K562 (cell line): ENCODE measurements around the gene VTI1B. TPM values are rescaled to one million over a fixed set of nuclear protein-coding genes. Genes with fewer than 3 reads are reported as not detected.

Experiments used
- ATAC-seq: fragments of 200-7000 bp; cut with Tn5 transposase; 3 replicates; pipeline ENCODE4 v1.9.1; 2020; ENCODE audit warnings: moderate library complexity
- BruUV-seq: library from RNA; stranded (reverse); fragments of 400-500 nt; replicated peaks from 2 replicates; lab custom pipeline; 2021; lab: Mats Ljungman, UMichigan
- CTCF ChIA-PET: fragments of 300-600 bp; formaldehyde crosslinking; extraction: SDS; loops from one replicate; lab custom pipeline; 2021; ENCODE audit warnings: low intra/inter-chr PET ratio; lab: Yijun Ruan, JAX
- POLR2A ChIA-PET: fragments of 300-600, 350-650 bp; sonication (Branson Sonifier 250); formaldehyde crosslinking; extraction: SDS; loops from one replicate; lab custom pipeline; 2021; ENCODE audit warnings: antibody characterized with exemption, inconsistent platforms; lab: Yijun Ruan, JAX
- DNase-seq, 4 experiments: peaks; one replicate each; pipeline versions ENCODE4 v3.0.0 to v3.0.0-alpha.2; 2011 to 2018; ENCODE audit warnings: low spot score in 3 of 4, mixed read lengths in 3 of 4; ENCODE audit errors: extremely low read depth in 1 of 4
- FAIRE-seq: peaks from 2 replicates; lab custom pipeline; 2011; peaks lifted over from hg19 to GRCh38; lab: Jason Lieb, UNC
- H2AFZ ChIP-seq: 2 replicates; pipeline ENCODE4 v1.6.0; 2011; ENCODE audit warnings: low read depth, low read length, control low read depth, inconsistent platforms
- H3K27ac ChIP-seq: fragments of 200-600 bp; 3 replicates; pipeline ENCODE4 v1.8.0; 2011; ENCODE audit warnings: low read depth, mild to moderate bottlenecking, control low read depth, inconsistent platforms, low read length, moderate library complexity, mixed read lengths; ENCODE audit errors: extremely low read depth
- H3K27me3 ChIP-seq, 2 experiments: fragments of 300-600 bp in 1 of 2; 2 replicates in 1 of 2; 3 replicates in 1 of 2; pipeline versions ENCODE4 v1.6.0 to v1.8.0; 2011; ENCODE audit warnings: inconsistent platforms in 2 of 2, low read length in 2 of 2, mild to moderate bottlenecking in 1 of 2, mixed read lengths in 1 of 2, moderate library complexity in 1 of 2; ENCODE audit not compliant: control insufficient read depth in 2 of 2, insufficient read depth in 2 of 2
- H3K36me3 ChIP-seq: fragments of 300-600 bp; 3 replicates; pipeline ENCODE4 v1.8.0; 2011; ENCODE audit warnings: mild to moderate bottlenecking, low read length, inconsistent platforms; ENCODE audit not compliant: control insufficient read depth, insufficient read depth
- H3K4me1 ChIP-seq, 2 experiments: fragments of 200-600 bp in 1 of 2; replicated peaks in 1 of 2; 2 replicates in 1 of 2; 3 replicates in 1 of 2; pipeline versions ENCODE4 v1.5.1 to v1.8.0; 2011; ENCODE audit warnings: inconsistent platforms in 2 of 2, low read length in 2 of 2, mild to moderate bottlenecking in 1 of 2, mixed read lengths in 1 of 2, moderate library complexity in 1 of 2; ENCODE audit not compliant: control insufficient read depth in 2 of 2, insufficient read depth in 2 of 2
- H3K4me2 ChIP-seq: 2 replicates; pipeline ENCODE4 v1.6.1; 2011; ENCODE audit warnings: low read length, control low read depth, inconsistent platforms, mixed read lengths; ENCODE audit not compliant: insufficient read depth
- H3K4me3 ChIP-seq: fragments of 200-600 bp; sonication (generic), shearing (Covaris generic); 2 replicates; pipeline ENCODE4 v1.5.1; 2016; ENCODE audit warnings: control low read depth, inconsistent platforms
- H3K79me2 ChIP-seq: fragments of 200-600 bp; 3 replicates; pipeline ENCODE4 v1.8.0; 2011; ENCODE audit warnings: low read length, inconsistent platforms; ENCODE audit not compliant: control insufficient read depth, insufficient read depth
- H3K9ac ChIP-seq, 2 experiments: 2 replicates each; pipeline versions ENCODE4 v1.6.0 to v1.6.1; 2011; ENCODE audit warnings: low read depth in 2 of 2, low read length in 2 of 2, control low read depth in 1 of 2, inconsistent platforms in 1 of 2, mild to moderate bottlenecking in 1 of 2, mixed read lengths in 1 of 2; ENCODE audit not compliant: insufficient read depth in 1 of 2
- H3K9me1 ChIP-seq: one replicate; pipeline ENCODE4 v1.6.0; 2011; ENCODE audit warnings: inconsistent platforms, mild to moderate bottlenecking, low read length, moderate library complexity; ENCODE audit not compliant: control insufficient read depth, insufficient read depth
- H3K9me3 ChIP-seq: replicated peaks from 2 replicates; pipeline ENCODE4 v1.5.1; 2011; ENCODE audit warnings: low read depth, low read length, inconsistent platforms; ENCODE audit not compliant: control insufficient read depth, insufficient read depth
- H4K20me1 ChIP-seq: replicated peaks from 2 replicates; pipeline ENCODE4 v1.6.1; 2011; ENCODE audit warnings: low read length, inconsistent platforms, mixed read lengths; ENCODE audit not compliant: control insufficient read depth, insufficient read depth
- RFX1 ChIP-seq: fragments of 450-650 bp; IDR thresholded peaks from 2 replicates; pipeline ENCODE4 v1.6.1; 2016; ENCODE audit warnings: mild to moderate bottlenecking, moderate library complexity
- SMAD2 ChIP-seq: fragments of 150-350 bp; IDR thresholded peaks from 2 replicates; pipeline ENCODE4 v1.6.1; 2014; ENCODE audit warnings: low read depth, mild to moderate bottlenecking, low read length
- ZNF146 ChIP-seq: IDR thresholded peaks from one replicate; pipeline ENCODE4 v1.6.1; 2018; ENCODE audit warnings: missing compliant biosample characterization; ENCODE audit not compliant: unreplicated experiment
- ZNF175 ChIP-seq: fragments of 200-800 bp; sonication (Bioruptor generic); IDR thresholded peaks from 2 replicates; pipeline ENCODE4 v1.6.1; 2016; ENCODE audit warnings: low read depth, mild to moderate bottlenecking, missing genetic modification characterization, missing compliant biosample characterization
- ZNF449 ChIP-seq: fragments of 250-450 bp; sonication (Bioruptor Pico); IDR thresholded peaks from 2 replicates; pipeline ENCODE4 v1.8.0; 2022; ENCODE audit warnings: moderate library complexity, mild to moderate bottlenecking, inconsistent platforms
- WGBS: fragments of 100-300 bp; shearing (Covaris generic); methylation state at CpG from one replicate; pipeline ENCODE4 v1.1.6; 2016; ENCODE audit warnings: low coverage, mixed read lengths; ENCODE audit not compliant: insufficient coverage; ENCODE audit errors: missing lambda C conversion rate; 5-methylcytosine and 5-hydroxymethylcytosine counted together
- in situ Hi-C: fragments of 300-500 bp; cut with MboI; formaldehyde crosslinking; loops from 4 replicates; pipeline ENCODE4 v1.15.0; 2018; ENCODE audit warnings: inconsistent platforms, mixed read lengths
- intact Hi-C: fragments of 100-400 bp; cut with micrococcal nuclease; formaldehyde crosslinking; loops from 2 replicates; pipeline ENCODE4 v1.14.2; 2022
- polyA plus RNA-seq, 8 experiments: library from polyadenylated mRNA; depleted of rRNA in 4 of 8; stranded (reverse) in 5 of 8; unstranded in 3 of 8; fragments of >200 nt; fragmentation: Nextera tagmentation in 2 of 8; fragmentation: Illumina TruSeq in 1 of 8; extraction: Ambion mirVana in 2 of 8; extraction: Trizol in 1 of 8; gene quantifications; 2 replicates each; pipeline versions ENCODE4 v1.2.1 to v1.2.3, GENCODE V29; 2011 to 2014; ENCODE audit warnings: inconsistent platforms in 1 of 8, missing spikeins in 1 of 8
- total RNA-seq, 7 experiments: library from RNA; depleted of rRNA in 6 of 7; stranded (reverse); fragments of >200 nt in 6 of 7; fragmentation: Illumina TruSeq in 2 of 7; extraction: Trizol in 2 of 7; gene quantifications; 2 replicates each; pipeline versions ENCODE4 v1.2.1 to v1.2.3, GENCODE V29; 2011 to 2021; ENCODE audit warnings: low replicate concordance in 1 of 7
- TF ChIP-seq, protein P1 (sequence below): fragments of 250-450 bp; sonication (Bioruptor Pico); IDR thresholded peaks from 2 replicates; pipeline ENCODE4 v1.4.0; 2020; ENCODE audit warnings: mild to moderate bottlenecking, moderate library complexity

The VTI1B gene
- total and polyA plus RNA-seq, 9 of the 15 experiments (the other 6 are each of a cell fraction or from before 2014, with no cell fraction given) = 7.8 to 69.8 (median 50.1) TPM

GRCh38 chr14:67704484-67705089 is 30.2 kb upstream of the VTI1B start (continued):
- TF ChIP-seq ZNF146 (CRISPR knock-in tag) (no peak), RFX1 (peak; percentile 48; the same call in 1 of the 2 replicates), ZNF175 (CRISPR knock-in tag) (no peak), SMAD2 (no peak)
- TF ChIP-seq, protein P1, sequence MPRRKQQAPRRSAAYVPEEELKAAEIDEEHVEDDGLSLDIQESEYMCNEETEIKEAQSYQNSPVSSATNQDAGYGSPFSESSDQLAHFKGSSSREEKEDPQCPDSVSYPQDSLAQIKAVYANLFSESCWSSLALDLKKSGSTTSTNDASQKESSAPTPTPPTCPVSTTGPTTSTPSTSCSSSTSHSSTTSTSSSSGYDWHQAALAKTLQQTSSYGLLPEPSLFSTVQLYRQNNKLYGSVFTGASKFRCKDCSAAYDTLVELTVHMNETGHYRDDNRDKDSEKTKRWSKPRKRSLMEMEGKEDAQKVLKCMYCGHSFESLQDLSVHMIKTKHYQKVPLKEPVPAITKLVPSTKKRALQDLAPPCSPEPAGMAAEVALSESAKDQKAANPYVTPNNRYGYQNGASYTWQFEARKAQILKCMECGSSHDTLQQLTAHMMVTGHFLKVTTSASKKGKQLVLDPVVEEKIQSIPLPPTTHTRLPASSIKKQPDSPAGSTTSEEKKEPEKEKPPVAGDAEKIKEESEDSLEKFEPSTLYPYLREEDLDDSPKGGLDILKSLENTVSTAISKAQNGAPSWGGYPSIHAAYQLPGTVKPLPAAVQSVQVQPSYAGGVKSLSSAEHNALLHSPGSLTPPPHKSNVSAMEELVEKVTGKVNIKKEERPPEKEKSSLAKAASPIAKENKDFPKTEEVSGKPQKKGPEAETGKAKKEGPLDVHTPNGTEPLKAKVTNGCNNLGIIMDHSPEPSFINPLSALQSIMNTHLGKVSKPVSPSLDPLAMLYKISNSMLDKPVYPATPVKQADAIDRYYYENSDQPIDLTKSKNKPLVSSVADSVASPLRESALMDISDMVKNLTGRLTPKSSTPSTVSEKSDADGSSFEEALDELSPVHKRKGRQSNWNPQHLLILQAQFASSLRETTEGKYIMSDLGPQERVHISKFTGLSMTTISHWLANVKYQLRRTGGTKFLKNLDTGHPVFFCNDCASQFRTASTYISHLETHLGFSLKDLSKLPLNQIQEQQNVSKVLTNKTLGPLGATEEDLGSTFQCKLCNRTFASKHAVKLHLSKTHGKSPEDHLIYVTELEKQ (CRISPR knock-in tag) = no peak

DNA sequence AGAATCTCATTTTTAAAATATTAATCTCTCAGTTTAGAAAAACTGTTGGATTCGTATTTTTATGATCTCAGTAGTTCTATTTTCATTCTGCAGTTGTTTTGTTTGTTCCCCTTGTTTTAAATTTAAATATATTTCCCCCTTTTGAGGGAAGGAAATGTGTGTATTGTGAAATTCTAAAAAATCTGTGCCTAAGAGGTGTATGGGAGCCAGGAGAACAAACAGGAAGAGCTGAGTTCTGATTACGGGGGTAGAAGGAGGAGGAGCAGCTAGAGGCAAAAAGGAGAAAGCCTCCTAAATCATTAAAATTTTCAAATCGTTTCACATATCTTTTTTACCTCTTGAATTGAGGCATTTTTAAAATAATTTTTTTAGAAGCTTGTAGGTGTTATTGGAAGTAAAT is 29.6 kb upstream of the VTI1B start:
- no peak for TF ChIP-seq ZNF449
- H3K27me3 ChIP-seq = no peaks in the 10 kb centered on the region
- H2AFZ ChIP-seq = no peak overlapping the region
- no TSS peak for BruUV-seq
- no peaks in the 10 kb centered on the region for H3K9me1 ChIP-seq
- H4K20me1 ChIP-seq = no peaks in the 10 kb centered on the region
- intact Hi-C loops (loop anchor here (1.0 to 5.0 kb wide), 5 partner anchors 29 to 277 kb away; partner anchors contain the start of gene VTI1B), in situ Hi-C loops (loop anchor here (10.0 kb wide), 2 partner anchors 119 to 269 kb away; no protein-coding TSS in a partner anchor)
- H3K9ac ChIP-seq = no peak overlapping the region
- H3K79me2 ChIP-seq = no peaks in the 10 kb centered on the region
- H3K9me3 ChIP-seq = no peaks in the 10 kb centered on the region
- FAIRE-seq (no peak), ATAC-seq (no peak), DNase-seq (no peak)
- 44% methylated on average over 3 of the region's 3 CpGs for WGBS
- no peaks in the 10 kb centered on the region for H3K36me3 ChIP-seq
- no peak overlapping the region for H3K4me2 ChIP-seq
- H3K4me3 ChIP-seq = no peak overlapping the region
- H3K27ac ChIP-seq = no peak overlapping the region
- no peaks in the 10 kb centered on the region; a peak in 1 of 5 replicates for H3K4me1 ChIP-seq
- ChIA-PET CTCF (interaction anchor here (0.8 to 2.9 kb wide), 5 partner anchors 30 to 177 kb away, joined by 3 to 19 read pairs (median 6); partner anchors contain the start of genes ARG2, PIGH and VTI1B), POLR2A (interaction anchor here (0.6 to 2.1 kb wide), 10 partner anchors 9 to 164 kb away, joined by 3 to 14 read pairs (median 4); partner anchors contain the start of gene ARG2)
